HEK293 (cell line): ENCODE measurements around the gene GJB4.

Experiments
- CTCF ChIA-PET: fragments of 350-600 bp; formaldehyde crosslinking; extraction: SDS; loops from one replicate; lab custom pipeline; 2021; ENCODE audit warnings: antibody characterized with exemption; lab: Yijun Ruan, JAX
- POLR2A ChIA-PET: fragments of 300-600 bp; formaldehyde crosslinking; extraction: SDS; loops from one replicate; lab custom pipeline; 2020; ENCODE audit warnings: antibody characterized with exemption, inconsistent platforms; lab: Yijun Ruan, JAX
- H3K27ac ChIP-seq: fragments of 200-500 bp; sonication (Bioruptor generic); 2 replicates; pipeline ENCODE4 v1.5.1; 2014; ENCODE audit warnings: low read depth, low read length, control low read depth, inconsistent platforms; ENCODE audit errors: extremely low read depth
- H3K36me3 ChIP-seq, 2 experiments: fragments of 200-500 bp in 1 of 2; sonication (Bioruptor generic) in 1 of 2; 1 replicate in 1 of 2; 2 replicates in 1 of 2; pipeline ENCODE4 v1.5.1; 2014 to 2017; ENCODE audit warnings: inconsistent platforms in 2 of 2, low read length in 2 of 2; ENCODE audit not compliant: control insufficient read depth in 2 of 2, insufficient read depth in 1 of 2
- H3K4me1 ChIP-seq: fragments of 200-500 bp; sonication (Bioruptor generic); 2 replicates; pipeline ENCODE4 v1.5.1; 2014; ENCODE audit warnings: mild to moderate bottlenecking, low read length, inconsistent platforms; ENCODE audit not compliant: control insufficient read depth, insufficient read depth
- H3K4me3 ChIP-seq: 2 replicates; pipeline ENCODE4 v1.5.1; 2011; ENCODE audit warnings: low read depth, mild to moderate bottlenecking, control low read depth, low read length, moderate library complexity
- H3K9me3 ChIP-seq: fragments of 200-500 bp; sonication (Bioruptor generic); 2 replicates; pipeline ENCODE4 v1.5.1; 2014; ENCODE audit warnings: low read depth, low read length, inconsistent platforms; ENCODE audit not compliant: control insufficient read depth, insufficient read depth
- EGR2 ChIP-seq: fragments of 450-650 bp; formaldehyde crosslinking; IDR thresholded peaks from 2 replicates; pipeline ENCODE4 v1.5.1; 2016; ENCODE audit warnings: low read depth, missing biosample characterization, missing genetic modification characterization
- KLF1 ChIP-seq: fragments of 450-650 bp; formaldehyde crosslinking; IDR thresholded peaks from 2 replicates; pipeline ENCODE4 v1.5.1; 2016; ENCODE audit warnings: missing biosample characterization, missing genetic modification characterization
- KLF7 ChIP-seq: fragments of 450-650 bp; formaldehyde crosslinking; IDR thresholded peaks from 2 replicates; pipeline ENCODE4 v1.5.1; 2016; ENCODE audit warnings: missing biosample characterization, missing genetic modification characterization, borderline replicate concordance
- RBAK ChIP-seq: fragments of 450-650 bp; formaldehyde crosslinking; IDR thresholded peaks from 2 replicates; pipeline ENCODE4 v1.5.1; 2016; ENCODE audit warnings: missing biosample characterization, missing genetic modification characterization
- REPIN1 ChIP-seq: fragments of 450-650 bp; formaldehyde crosslinking; IDR thresholded peaks from 2 replicates; pipeline ENCODE4 v1.5.1; 2017; ENCODE audit warnings: missing biosample characterization, missing genetic modification characterization, low read depth
- SCRT2 ChIP-seq: fragments of 450-650 bp; formaldehyde crosslinking; IDR thresholded peaks from 2 replicates; pipeline ENCODE4 v1.5.1; 2016; ENCODE audit warnings: missing biosample characterization, missing genetic modification characterization
- ZFHX2 ChIP-seq: fragments of 450-650 bp; formaldehyde crosslinking; conservative IDR thresholded peaks from 2 replicates; pipeline ENCODE4 v1.5.1; 2016; ENCODE audit warnings: missing biosample characterization, missing genetic modification characterization
- ZNF16 ChIP-seq: fragments of 450-650 bp; formaldehyde crosslinking; IDR thresholded peaks from 2 replicates; pipeline ENCODE4 v1.5.1; 2016; ENCODE audit warnings: low read depth, missing biosample characterization, missing genetic modification characterization
- ZNF2 ChIP-seq: fragments of 450-650 bp; formaldehyde crosslinking; IDR thresholded peaks from 2 replicates; pipeline ENCODE4 v1.5.1; 2016; ENCODE audit warnings: missing biosample characterization, missing genetic modification characterization
- ZNF202 ChIP-seq: fragments of 450-650 bp; formaldehyde crosslinking; IDR thresholded peaks from 2 replicates; pipeline ENCODE4 v1.5.1; 2016; ENCODE audit warnings: missing biosample characterization, missing genetic modification characterization, borderline replicate concordance
- ZNF335 ChIP-seq: fragments of 450-650 bp; formaldehyde crosslinking; conservative IDR thresholded peaks from 2 replicates; pipeline ENCODE4 v1.5.1; 2016; ENCODE audit warnings: missing biosample characterization, missing genetic modification characterization
- ZNF341 ChIP-seq: fragments of 450-650 bp; formaldehyde crosslinking; IDR thresholded peaks from 2 replicates; pipeline ENCODE4; 2016; ENCODE audit warnings: low read depth, missing biosample characterization, missing genetic modification characterization
- ZNF433 ChIP-seq: fragments of 450-650 bp; formaldehyde crosslinking; IDR thresholded peaks from 2 replicates; pipeline ENCODE4 v1.5.1; 2016; ENCODE audit warnings: missing biosample characterization, missing genetic modification characterization, low read depth
- ZNF514 ChIP-seq: fragments of 450-650 bp; formaldehyde crosslinking; IDR thresholded peaks from 2 replicates; pipeline ENCODE4 v1.5.1; 2016; ENCODE audit warnings: missing biosample characterization, missing genetic modification characterization
- ZNF610 ChIP-seq: fragments of 450-650 bp; formaldehyde crosslinking; IDR thresholded peaks from 2 replicates; pipeline ENCODE4 v1.5.1; 2016; ENCODE audit warnings: missing biosample characterization, missing genetic modification characterization, borderline replicate concordance
- ZNF76 ChIP-seq: fragments of 450-650 bp; formaldehyde crosslinking; IDR thresholded peaks from 2 replicates; pipeline ENCODE4; 2016; ENCODE audit warnings: low read depth, missing biosample characterization, missing genetic modification characterization, borderline replicate concordance
- ZNF768 ChIP-seq: fragments of 450-650 bp; formaldehyde crosslinking; IDR thresholded peaks from 2 replicates; pipeline ENCODE4 v1.5.1; 2018; ENCODE audit warnings: missing biosample characterization, mild to moderate bottlenecking, missing genetic modification characterization
- ZNF830 ChIP-seq: fragments of 450-650 bp; IDR thresholded peaks from 2 replicates; pipeline ENCODE4 v1.5.0; 2018; ENCODE audit warnings: missing biosample characterization, missing genetic modification characterization, low read depth, mild to moderate bottlenecking, moderate library complexity
- ZNF837 ChIP-seq: fragments of 450-650 bp; formaldehyde crosslinking; IDR thresholded peaks from 2 replicates; pipeline ENCODE4 v1.5.1; 2016; ENCODE audit warnings: missing biosample characterization, missing genetic modification characterization
- TF ChIP-seq, protein P1 (sequence below): fragments of 450-650 bp; formaldehyde crosslinking; IDR thresholded peaks from 2 replicates; pipeline ENCODE4 v1.5.1; 2016; ENCODE audit warnings: missing biosample characterization, missing genetic modification characterization

Gene GJB4

DNA sequence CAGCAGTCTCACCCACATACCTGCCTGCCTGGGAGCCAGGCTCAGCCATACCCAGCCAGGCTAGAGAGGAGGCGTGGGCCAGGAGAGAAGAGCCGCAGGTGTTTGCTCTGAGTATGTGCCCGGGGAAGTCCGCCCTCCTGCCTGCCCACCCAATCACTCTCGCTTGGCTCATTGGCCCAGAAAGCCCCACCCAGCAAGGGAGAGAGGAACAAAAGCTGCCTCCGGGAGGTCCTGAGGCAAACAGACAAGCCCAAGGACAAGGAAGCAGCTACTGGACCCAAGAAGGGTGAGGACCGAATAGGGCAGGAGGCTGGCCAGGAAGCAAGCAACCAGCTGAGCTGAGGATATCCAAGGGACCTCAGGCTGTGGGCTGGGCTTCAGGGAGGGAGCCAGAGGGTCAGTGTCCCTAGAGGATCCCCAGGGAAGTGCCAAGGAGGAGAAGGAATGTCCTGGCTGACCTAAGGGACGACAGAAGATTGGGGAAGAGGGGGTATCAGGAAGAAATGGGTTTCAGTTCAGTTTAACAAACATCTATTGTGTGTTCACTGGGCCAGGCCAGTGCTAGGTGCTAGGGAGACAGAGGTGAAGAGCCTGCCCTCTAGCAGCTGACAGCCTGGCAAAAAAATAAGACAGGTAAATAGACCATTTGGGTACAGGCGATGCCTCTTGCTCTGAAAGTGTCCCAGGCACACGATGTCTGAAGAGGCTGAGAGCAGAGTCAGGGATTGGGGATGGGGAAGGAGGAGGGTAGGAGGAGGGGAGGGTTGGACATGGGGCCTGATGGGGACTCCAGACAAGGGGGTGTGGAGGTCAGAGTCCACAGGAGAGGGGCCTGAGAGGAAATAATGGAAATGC is at the start of gene GJB4:
GJB4 (plus strand) TSS at position 238 of the 855 bp plus-strand sequence. CDS start 1,515 bp downstream, outside the sequence.
- CTCF ChIA-PET = interaction anchor here (0.6 to 1.9 kb wide), 4 partner anchors 16 to 1446 kb away, joined by 3 to 8 read pairs (median 3); no protein-coding TSS in a partner anchor
- POLR2A ChIA-PET = no interaction called here

DNA sequence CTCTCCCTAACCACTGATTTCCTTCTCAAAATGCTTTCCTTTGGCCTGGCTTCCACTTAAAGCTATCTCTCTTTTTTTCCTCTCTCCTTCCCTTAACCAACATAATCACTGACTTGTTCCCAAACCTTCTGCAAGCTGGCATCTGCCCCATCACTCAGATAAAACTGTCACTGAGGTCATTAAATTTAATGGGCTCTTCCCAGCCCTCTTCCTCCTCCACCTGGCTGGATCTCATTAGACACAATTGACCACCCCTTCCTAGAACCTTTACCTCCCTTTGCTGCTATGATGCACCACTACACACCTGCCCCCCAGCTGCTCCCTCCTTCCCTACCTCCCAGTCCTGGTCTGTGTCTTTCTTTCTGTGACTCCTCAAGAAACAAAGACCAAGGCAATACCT is 48.7 kb upstream of the GJB4 start:
- ChIA-PET CTCF (no interaction called here), POLR2A (no interaction called here)
- no peaks in the 10 kb centered on the region for H3K36me3 ChIP-seq
- H3K9me3 ChIP-seq = no peaks in the 10 kb centered on the region
- H3K27ac ChIP-seq = no peak overlapping the region
- TF ChIP-seq ZNF768 (no peak), ZNF341 (tag by site-specific recombination) (peak; percentile 39; the same call in 1 of the 2 replicates)
- H3K4me3 ChIP-seq = no peak overlapping the region
- H3K4me1 ChIP-seq = no peaks in the 10 kb centered on the region

More for the DNA sequence above, at the start of gene GJB4:
- Histone ChIP-seq H3K9me3 (no peaks in the 10 kb centered on the region), H3K4me3 (no peak within 1 kb of the TSS), H3K27ac (no peak within 1 kb of the TSS), H3K36me3 (no peaks in the 10 kb centered on the region), H3K4me1 (no peaks in the 10 kb centered on the region)
- TF ChIP-seq ZNF610 (tag by site-specific recombination) (no peak), ZNF16 (tag by site-specific recombination) (no peak), KLF1 (tag by site-specific recombination) (no peak), ZNF202 (tag by site-specific recombination) (no peak), REPIN1 (tag by site-specific recombination) (no peak), EGR2 (peak; percentile 71; the same call in 1 of the 2 replicates), ZFHX2 (tag by site-specific recombination) (0 out of 2 replicates have a peak, but pooled peaks have one; percentile 27), ZNF514 (tag by site-specific recombination) (no peak), ZNF830 (tag by site-specific recombination) (no peak), KLF7 (tag by site-specific recombination) (no peak), ZNF837 (tag by site-specific recombination) (no peak), SCRT2 (peak; percentile 9; the same call in 1 of the 2 replicates), ZNF2 (tag by site-specific recombination) (no peak), ZNF433 (no peak), RBAK (tag by site-specific recombination) (no peak)

DNA sequence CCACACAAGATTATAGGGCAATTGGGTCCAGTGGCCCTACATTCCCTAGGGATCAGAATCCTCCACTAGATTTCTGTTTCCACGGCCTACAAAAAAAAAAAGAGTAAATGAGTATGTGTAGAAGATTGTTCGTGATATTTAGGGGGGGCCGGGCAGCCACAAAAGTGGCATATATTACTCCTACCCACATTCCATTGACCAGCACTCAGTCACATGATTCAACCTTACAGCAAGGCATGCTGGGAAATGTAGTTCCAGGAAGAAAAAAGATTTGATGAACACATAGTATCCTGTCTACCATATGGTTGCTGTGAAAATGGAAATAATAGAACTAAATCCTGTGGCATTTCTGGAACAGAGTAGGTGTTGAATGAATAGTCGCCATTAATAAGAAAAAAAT is 48.1 kb upstream of the GJB4 start:
- POLR2A ChIA-PET = no interaction called here
- CTCF ChIA-PET = interaction anchor here (0.6 kb wide), 1 partner anchor 12 kb away, joined by 3 read pairs; no protein-coding TSS in a partner anchor
- no peak overlapping the region for H3K4me3 ChIP-seq
- no peaks in the 10 kb centered on the region for H3K36me3 ChIP-seq
- no peak overlapping the region for H3K27ac ChIP-seq
- no peaks in the 10 kb centered on the region for H3K4me1 ChIP-seq
- TF ChIP-seq ZNF76 (peak; percentile 24; the same call in 1 of the 2 replicates), ZNF837 (tag by site-specific recombination) (no peak), ZNF335 (tag by site-specific recombination) (peak; percentile 40; the same call in 1 of the 2 replicates)
- TF ChIP-seq, protein P1, sequence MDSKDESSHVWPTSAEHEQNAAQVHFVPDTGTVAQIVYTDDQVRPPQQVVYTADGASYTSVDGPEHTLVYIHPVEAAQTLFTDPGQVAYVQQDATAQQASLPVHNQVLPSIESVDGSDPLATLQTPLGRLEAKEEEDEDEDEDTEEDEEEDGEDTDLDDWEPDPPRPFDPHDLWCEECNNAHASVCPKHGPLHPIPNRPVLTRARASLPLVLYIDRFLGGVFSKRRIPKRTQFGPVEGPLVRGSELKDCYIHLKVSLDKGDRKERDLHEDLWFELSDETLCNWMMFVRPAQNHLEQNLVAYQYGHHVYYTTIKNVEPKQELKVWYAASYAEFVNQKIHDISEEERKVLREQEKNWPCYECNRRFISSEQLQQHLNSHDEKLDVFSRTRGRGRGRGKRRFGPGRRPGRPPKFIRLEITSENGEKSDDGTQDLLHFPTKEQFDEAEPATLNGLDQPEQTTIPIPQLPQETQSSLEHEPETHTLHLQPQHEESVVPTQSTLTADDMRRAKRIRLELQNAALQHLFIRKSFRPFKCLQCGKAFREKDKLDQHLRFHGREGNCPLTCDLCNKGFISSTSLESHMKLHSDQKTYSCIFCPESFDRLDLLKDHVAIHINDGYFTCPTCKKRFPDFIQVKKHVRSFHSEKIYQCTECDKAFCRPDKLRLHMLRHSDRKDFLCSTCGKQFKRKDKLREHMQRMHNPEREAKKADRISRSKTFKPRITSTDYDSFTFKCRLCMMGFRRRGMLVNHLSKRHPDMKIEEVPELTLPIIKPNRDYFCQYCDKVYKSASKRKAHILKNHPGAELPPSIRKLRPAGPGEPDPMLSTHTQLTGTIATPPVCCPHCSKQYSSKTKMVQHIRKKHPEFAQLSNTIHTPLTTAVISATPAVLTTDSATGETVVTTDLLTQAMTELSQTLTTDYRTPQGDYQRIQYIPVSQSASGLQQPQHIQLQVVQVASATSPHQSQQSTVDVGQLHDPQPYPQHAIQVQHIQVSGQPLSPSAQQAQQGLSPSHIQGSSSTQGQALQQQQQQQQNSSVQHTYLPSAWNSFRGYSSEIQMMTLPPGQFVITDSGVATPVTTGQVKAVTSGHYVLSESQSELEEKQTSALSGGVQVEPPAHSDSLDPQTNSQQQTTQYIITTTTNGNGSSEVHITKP (tag by site-specific recombination) = peak; percentile 57; the same call in 1 of the 2 replicates
- H3K9me3 ChIP-seq = no peaks in the 10 kb centered on the region
